ENCODE measurements around the gene VEGFD. TPM values are rescaled to one million over a fixed set of nuclear protein-coding genes. Genes with fewer than 3 reads are reported as not detected.

Gene VEGFD
- total and polyA plus RNA-seq, 2 of the 4 experiments (the other 2 are of a cell fraction): 0.18 to 0.19 TPM

DNA sequence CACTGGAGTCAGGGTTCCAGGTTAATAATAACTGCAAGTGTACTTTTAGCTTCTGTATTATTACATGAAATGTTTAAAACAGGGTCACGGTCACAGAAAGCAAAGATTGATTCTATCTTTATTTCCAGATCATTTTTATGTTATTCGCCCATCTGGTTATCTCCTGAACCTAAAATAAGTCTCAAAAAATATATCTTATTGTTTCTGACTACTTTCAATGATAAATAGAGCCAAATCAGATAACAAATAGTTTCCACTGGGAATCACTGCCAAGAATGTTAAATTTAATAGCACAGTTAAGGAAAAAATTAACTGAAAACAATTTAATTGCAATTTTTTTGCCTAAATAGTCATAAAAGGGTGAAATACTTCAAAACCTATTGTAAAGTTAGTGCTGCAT, 17.2 kb upstream of the VEGFD start:
- DNase-seq (no peak), ATAC-seq (ENCODE audit: low read depth) (no peak)
- Histone ChIP-seq H4K91ac (ENCODE audit: insufficient read depth, low read depth, low read length) (no peak overlapping the region), H3K9me1 (ENCODE audit: insufficient read depth, low read length) (no peaks in the 10 kb centered on the region; the same call in 1 of the 2 replicates), H2BK120ac (ENCODE audit: low read depth, low read length) (no peak overlapping the region), H3K4me2 (ENCODE audit: low read depth, low read length) (no peak overlapping the region), H3K4me1 (ENCODE audit: control insufficient read depth, insufficient read depth, low read length) (peaks cover 2% of the 10 kb centered on the region; the same call in 1 of the 2 replicates), H3K27me3 (ENCODE audit: control insufficient read depth, insufficient read depth, low read length) (no peaks in the 10 kb centered on the region; the same call in 1 of the 2 replicates), H2BK20ac (ENCODE audit: low read depth, low read length) (no peak overlapping the region), H4K8ac (ENCODE audit: low read depth in 2 of 2, low read length in 2 of 2) (no peak overlapping the region), H3K79me1 (ENCODE audit: low read depth in 1 of 2, low read length in 2 of 2) (no peaks in the 10 kb centered on the region), H2AFZ (replicated peaks; ENCODE audit: low read length, poor library complexity) (no peak overlapping the region), H3K56ac (ENCODE audit: extremely low read depth, insufficient read depth, low read length) (no peak overlapping the region), H3K36me3 (ENCODE audit: control insufficient read depth, insufficient read depth, low read length) (no peaks in the 10 kb centered on the region), H3K9ac (ENCODE audit: low read depth, low read length) (no peak overlapping the region), H3K27ac (ENCODE audit: insufficient read depth, low read length) (no peak overlapping the region), H2BK15ac (ENCODE audit: low read depth, low read length) (no peak overlapping the region), H3K9me3 (ENCODE audit: control insufficient read depth, insufficient read depth, low read length) (no peaks in the 10 kb centered on the region), H2AK5ac (ENCODE audit: low read depth, low read length) (no peak overlapping the region), H3K4me3 (ENCODE audit: insufficient read depth, low read depth, low read length) (no peak overlapping the region), H3K4ac (ENCODE audit: low read depth, low read length) (no peak overlapping the region), H3K23ac (ENCODE audit: low read depth, low read length) (no peak overlapping the region), H4K20me1 (ENCODE audit: insufficient read depth, low read length) (no peaks in the 10 kb centered on the region), H2BK5ac (ENCODE audit: low read depth, low read length, poor library complexity, severe bottlenecking) (no peak overlapping the region), H4K5ac (ENCODE audit: low read depth, low read length) (no peak overlapping the region), H3K18ac (ENCODE audit: low read depth, low read length) (no peak overlapping the region), H3K14ac (replicated peaks; ENCODE audit: low read depth, low read length) (no peak overlapping the region), H2AK9ac (replicated peaks; ENCODE audit: low read depth, low read length, poor library complexity) (no peak overlapping the region)
- ChIA-PET POLR2A (ENCODE audit: unreplicated experiment) (no interaction called here), CTCF (no interaction called here)
- intact Hi-C loops (cut with micrococcal nuclease): loop anchor here (5.0 kb wide), 1 partner anchor 66 kb away; no protein-coding TSS in a partner anchor
- dilution Hi-C loops (cut with HindIII; ENCODE audit: low sequenced_read_pairs, unreplicated experiment): no loop called here
- no CpG with 5 or more reads among the region's 2 CpGs for WGBS, 2 experiments (ENCODE audit: extremely low coverage in 2 of 2, insufficient read length in 1 of 2)
- BruUV-seq (replicated peaks): no TSS peak
- in situ Hi-C loops (cut with MboI; ENCODE audit: low sequenced_read_pairs): no loop called here
- TF ChIP-seq RFX5 (IDR thresholded peaks at IDR 0.05; ENCODE audit: low read depth, low read length): no peak
- TF ChIP-seq BHLHE40 (IDR thresholded peaks at IDR 0.05; ENCODE audit: low read depth, low read length): no peak
- TF ChIP-seq ELK1 (IDR thresholded peaks at IDR 0.05; ENCODE audit: borderline replicate concordance, low read depth, low read length): no peak
- no peak for TF ChIP-seq NFE2L2 (IDR thresholded peaks at IDR 0.05; ENCODE audit: low read depth, low read length)
- TF ChIP-seq RAD21 (IDR thresholded peaks at IDR 0.05; ENCODE audit: low read length): no peak
- TF ChIP-seq USF2 (IDR thresholded peaks at IDR 0.05; ENCODE audit: low read depth, low read length): no peak
- no peak for TF ChIP-seq MAFK (IDR thresholded peaks at IDR 0.05; ENCODE audit: low read depth, low read length)
- TF ChIP-seq SMC3 (IDR thresholded peaks at IDR 0.05; ENCODE audit: low read depth, low read length): no peak
- no peak for TF ChIP-seq CHD1 (IDR thresholded peaks at IDR 0.05; ENCODE audit: low read depth, low read length)
- TF ChIP-seq FOS (IDR thresholded peaks at IDR 0.05; ENCODE audit: low read depth, low read length): no peak
- TF ChIP-seq MXI1 (IDR thresholded peaks at IDR 0.05; ENCODE audit: borderline replicate concordance, low read depth, low read length): no peak
- no peak for TF ChIP-seq RCOR1 (IDR thresholded peaks at IDR 0.05; ENCODE audit: insufficient replicate concordance, low read length)
- no peak for TF ChIP-seq CTCF (conservative IDR thresholded peaks at IDR 0.05; ENCODE audit: low read depth, low read length)
- TF ChIP-seq POLR2A (IDR thresholded peaks at IDR 0.05; ENCODE audit: low read depth, low read length): no peak

Measured in IMR-90 (cell line).